ENCODE measurements around the gene TNFRSF25.

Gene TNFRSF25

DNA sequence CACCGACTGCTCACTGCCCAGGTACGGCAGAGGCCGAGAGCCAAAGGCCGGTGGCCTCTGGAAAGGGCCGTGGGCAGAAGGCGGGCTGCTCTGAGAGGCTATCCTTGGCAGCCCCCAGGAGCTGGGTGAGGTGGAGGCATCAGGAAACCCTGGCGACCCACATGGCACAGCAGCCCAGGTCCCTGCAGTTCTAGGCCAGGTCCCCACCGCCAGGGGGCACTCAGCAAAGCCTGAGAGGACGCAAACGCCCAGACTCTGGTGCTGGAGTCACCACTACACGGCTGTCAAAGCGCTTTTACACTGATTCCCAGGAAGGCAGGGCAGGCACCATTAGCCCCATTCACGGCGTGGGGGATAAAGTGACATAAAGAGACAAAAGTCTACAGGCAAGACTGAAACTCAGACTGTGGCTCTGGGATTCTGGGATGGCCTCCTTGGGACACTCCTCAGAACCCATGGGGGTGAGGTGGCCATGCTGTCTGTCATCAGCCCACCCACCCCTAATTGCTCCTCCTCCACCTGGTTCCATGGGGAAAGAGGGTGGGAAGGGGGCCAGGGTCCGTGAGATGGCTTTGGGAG is 20.5 kb upstream of the TNFRSF25 start:
- peak; percentile 95 for DNase-seq

- peak; percentile 40 for DNase-seq
Measured at GRCh38 chr1:6485168-6486101, 19.5 kb upstream of the TNFRSF25 start.

DNA sequence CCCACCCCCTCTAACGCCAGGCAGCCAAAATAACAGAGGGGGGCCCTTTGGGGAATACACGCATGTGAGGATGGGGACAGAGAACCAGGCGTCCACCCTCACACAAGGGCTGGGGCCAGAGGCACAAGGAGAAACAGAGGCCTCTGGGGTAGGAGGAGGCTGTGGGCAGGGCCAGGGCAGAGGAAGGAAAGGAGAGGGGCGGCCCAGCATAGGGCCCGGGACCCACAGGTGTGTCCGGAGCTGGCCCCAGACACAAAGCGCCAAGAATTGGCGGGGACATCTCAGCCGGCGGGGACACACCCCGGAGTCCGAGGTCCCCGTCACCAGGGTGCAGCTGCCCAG is 18.8 kb upstream of the TNFRSF25 start:
- DNase-seq = no peak

DNA sequence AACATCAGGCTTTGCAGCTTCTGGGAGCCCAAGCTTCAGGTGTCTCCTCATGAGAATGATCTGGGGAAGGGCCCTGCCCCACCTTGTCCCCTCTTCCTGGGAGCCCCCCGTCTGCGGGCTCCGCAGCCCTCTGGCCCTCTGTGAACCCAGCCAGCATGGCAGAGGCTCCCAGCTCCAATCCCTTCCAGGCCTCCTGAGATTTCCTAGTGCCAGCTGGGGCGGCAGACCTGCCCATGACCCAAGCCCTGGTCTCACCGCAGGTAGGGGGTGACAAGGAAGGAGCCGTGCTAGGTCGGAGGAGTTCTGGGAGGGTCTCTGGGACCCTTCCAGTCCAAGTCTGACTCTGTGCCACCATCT is 17.8 kb upstream of the TNFRSF25 start:
- DNase-seq = no peak

DNA sequence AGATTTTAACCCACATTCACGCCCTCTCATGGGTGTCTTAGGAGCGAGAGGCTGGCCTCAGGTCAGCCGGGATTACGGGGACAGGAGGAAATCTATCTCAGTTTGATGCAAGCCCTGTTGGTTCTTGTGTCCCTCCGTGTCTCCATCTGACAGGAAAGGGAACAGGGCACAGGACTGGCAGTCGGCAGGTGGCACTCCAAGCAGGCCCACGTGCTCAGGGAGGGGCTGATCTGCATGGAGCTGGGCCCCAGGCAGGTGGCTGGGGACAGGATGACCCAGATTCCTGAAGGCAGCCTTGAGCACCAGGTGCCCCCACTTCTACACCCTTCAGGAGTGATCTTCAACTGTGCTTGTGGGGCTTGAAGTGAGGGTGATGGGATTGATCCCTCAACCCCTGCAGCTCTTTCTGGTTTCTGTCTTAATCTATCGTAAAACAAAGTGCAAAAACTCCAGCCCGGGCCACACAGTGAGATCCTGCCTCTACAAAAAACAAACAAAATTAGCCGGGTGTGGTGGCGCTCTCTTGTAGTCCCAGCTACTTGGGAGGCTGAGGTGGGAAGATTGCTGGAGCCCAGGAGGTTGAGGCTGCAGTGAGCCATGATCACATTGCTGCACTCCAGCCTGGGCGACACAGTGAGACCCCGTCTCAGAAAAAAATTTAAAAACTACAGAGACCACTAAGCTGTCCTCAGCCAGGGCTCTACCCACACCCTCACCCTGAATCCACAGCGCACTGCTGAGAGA is 17.2 kb upstream of the TNFRSF25 start:
- no peak for DNase-seq

DNA sequence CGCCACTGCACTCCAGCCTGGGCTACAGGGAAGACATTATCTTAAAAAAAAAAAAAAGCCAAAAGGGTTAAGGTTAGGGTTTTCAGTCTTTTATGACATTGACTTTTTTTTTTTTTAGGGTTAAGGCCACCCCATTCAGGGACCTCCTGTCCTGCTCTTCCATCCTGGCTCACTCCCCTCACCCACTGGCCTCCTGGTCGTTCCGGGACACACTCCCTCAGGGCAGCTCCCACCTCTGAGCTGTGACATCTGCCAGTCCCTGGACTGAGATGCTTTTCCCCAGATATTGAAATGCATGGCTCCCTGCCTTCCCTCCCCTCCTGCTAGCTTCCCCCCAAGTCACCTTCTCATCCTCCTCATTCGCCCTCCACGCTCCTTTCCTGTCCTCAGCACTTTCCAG is 15.8 kb upstream of the TNFRSF25 start:
- DNase-seq = no peak

GRCh38 chr1:6477039-6477820 is 11.3 kb upstream of the TNFRSF25 start:
- no peak for DNase-seq

GRCh38 chr1:6476483-6476882 is 10.5 kb upstream of the TNFRSF25 start:
- DNase-seq = no peak

DNA sequence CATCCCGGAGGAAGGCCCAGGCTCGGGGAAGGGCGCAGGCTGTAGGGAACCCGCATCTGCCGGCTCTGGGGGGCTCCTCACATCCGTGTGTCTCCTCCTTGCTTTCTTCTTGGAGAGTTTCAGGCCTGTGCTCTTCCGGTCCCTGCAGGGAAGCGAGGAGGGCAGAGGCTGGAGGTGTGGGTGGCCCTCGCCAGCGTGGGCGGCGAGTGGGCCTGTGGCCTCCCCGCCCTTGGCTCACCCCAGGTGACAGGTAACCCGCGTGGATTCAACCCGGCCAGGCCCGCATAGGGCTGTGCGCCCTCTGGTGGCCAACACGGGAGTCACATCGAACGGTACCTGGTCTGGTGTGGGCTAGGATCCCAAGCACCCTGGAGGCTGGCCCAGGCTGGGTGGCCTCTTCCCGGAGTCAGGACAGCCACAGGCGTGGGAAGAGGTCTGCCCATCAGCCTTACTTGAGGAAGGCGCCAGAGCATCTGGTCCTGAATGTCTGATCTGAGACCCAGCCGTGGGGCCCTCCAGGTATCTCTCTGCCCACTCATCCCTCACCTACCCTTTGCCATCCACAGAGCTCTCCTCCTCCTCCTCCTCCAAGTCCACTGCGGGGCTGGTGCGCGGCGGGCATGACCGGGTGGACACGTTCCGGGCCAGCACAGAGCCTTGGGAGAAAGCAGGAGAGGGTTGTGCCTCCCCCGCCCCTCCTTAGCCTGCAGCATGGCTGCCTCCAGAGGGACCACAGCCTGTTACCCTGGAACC is 9.6 kb upstream of the TNFRSF25 start:
- peak; percentile 75 for DNase-seq

DNA sequence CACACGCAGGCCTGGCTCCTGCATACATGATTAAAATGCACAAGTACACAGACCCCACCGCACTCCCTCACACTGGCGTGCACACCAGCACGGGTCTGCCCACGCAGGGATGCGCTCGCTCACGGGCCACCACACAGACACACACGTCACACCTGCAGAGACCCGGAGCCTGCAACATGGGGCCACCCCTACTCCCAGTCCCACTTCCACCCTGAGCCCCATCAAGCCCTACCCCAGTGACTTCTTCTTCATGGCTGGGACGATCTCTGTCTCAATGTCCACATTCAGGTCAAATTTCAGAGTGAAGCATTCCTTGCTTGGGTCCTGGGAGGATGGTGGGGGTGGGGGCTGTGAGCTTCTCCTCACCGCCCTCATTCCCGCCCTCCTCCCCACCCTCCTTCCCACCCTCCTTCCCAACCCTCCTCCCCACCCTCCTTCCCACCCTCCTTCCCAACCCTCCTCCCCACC is 8.9 kb upstream of the TNFRSF25 start:
- DNase-seq = no peak

GRCh38 chr1:6473974-6474814 is 8.2 kb upstream of the TNFRSF25 start:
- DNase-seq = no peak

DNA sequence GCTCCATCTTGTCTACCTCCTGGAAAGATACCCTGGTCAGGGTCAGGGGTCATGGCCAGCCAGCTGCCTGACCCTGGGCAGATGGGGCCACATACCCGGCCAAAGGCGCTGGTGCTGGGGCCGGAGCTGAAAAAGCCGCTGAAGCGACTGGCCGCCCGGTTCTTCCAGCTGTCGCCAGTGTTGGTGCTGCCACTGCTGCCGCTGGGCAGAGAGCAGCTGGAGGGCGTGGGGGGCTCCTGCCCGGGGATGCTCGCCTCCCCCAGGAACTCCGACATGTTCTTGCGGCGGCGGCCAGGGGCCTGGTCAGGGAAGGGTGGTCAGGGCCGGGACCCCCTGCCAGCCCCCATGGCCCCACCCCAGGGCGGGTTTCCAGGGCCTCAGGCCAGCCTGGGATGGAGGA is 7.2 kb upstream of the TNFRSF25 start:
- DNase-seq = no peak

- DNase-seq = no peak
Measured at GRCh38 chr1:6472391-6472790, 6.4 kb upstream of the TNFRSF25 start.

DNA sequence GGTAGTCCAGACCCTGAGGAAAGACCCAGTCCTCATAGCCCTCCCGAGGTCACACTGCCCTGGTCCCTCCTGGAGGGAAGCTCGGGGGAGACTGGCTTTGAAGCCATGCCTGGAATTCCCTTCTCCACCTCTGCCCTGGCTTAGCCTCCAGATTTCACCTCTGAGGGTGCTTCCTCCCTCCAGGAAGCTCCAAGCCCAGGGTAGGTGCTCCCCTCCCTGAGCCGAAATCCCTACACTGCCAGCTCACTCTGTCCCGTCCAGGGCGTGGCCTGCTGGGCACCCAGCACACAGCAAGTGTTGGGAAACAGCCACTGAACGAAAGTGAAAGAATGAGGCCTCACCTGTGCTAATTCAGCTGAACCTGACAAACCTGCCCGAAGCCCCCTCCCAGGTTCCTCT is 6.0 kb upstream of the TNFRSF25 start:
- DNase-seq = no peak

DNA sequence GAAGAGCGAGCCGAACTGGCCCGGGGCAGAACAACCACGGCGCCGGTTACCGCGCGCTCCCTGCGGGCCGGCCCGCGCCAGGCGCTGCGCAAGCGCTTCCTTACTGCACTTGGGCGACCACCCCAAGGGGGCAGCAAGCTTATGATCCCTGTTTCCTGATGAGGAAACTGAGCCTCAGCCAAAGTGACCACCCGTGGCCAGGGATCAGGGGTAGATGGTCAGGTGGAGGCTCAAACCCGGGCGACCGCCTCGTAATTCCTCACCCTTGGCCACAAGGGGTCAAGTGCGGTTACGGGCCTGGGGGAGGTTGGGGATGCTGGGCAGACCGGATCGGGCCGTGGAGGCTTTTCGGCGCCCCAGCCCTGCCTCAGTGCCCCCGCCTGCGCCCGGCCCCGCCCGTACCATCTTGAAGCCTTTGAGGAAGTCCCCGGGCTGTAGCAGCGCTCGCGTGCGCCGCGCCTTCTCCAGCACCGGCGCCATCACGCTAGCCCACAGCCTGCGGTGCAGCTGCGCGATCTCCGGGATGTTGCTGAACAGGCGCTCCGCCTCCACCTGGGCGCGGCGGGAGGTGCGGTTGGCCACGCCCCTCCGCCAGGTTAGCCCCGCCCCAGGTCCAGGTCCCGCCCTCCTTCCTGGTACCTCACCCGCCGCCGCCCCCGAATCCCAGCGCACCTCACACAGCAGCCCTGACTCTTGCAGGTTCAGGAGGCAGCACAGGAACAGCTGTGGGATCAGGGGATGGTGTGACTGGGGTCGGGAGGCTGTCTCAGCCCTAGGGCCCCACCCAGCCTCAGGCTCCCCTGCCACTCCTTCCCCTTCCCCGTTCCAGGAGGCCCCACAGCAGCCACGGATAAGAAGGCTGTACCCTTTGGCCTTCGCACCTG is 5.4 kb upstream of the TNFRSF25 start:
- DNase-seq = no peak

DNA sequence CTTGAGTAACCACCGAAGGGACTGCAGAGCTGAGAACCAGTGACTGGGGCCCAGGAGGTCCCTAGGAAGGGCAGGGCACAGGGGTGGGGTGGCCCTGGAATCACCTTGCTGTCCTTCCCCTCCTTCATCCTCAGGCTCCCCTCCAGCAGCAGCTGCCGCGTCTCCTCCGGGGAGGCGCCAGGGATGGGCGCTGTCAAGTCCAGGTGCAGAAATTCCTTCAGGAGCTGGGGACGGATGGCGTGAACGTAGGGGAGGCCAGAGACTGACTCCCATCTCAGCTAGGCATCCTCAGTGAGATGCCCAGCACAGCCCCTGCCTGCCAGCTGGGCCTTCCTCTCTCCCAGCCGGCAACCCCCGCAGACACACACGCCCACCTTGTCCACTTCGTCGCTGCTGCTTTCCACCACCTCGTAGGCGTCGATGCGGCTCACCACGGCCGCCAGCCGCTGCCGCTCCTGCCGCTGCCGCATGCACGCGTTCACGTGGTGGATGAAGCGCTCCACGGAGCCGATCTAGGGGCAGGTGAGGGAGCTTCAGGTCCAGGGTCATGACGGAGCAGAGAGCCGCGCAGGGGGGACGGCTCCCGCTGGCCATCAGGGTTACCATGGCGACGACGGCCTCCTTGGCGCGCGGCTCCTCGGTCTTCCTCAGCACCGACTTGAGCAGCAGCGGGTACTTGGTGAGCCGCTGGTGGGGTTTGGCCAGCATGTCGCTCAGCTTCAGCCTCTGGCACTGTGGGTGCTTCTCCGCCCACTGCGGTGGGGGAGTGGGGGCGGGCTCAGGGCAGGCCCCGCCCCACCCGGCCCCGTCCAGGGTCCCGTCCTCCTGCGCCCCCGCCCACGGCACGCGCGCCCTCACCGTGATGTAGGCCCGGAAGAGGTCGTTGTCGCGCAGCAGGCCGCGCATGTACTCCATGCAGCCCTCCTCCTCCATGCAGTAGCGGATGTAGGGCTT is 4.4 kb upstream of the TNFRSF25 start:
- DNase-seq = peak; percentile 37

GRCh38 chr1:6468729-6469461 is 2.9 kb upstream of the TNFRSF25 start:
- DNase-seq = no peak
